ENCODE measurements around the gene AP1B1.
"Not testable (repeated sequence)": the region's sequence is repeated elsewhere in the genome, so short reads cannot be mapped to it uniquely, and the experiment has no call there.

The AP1B1 gene

DNA sequence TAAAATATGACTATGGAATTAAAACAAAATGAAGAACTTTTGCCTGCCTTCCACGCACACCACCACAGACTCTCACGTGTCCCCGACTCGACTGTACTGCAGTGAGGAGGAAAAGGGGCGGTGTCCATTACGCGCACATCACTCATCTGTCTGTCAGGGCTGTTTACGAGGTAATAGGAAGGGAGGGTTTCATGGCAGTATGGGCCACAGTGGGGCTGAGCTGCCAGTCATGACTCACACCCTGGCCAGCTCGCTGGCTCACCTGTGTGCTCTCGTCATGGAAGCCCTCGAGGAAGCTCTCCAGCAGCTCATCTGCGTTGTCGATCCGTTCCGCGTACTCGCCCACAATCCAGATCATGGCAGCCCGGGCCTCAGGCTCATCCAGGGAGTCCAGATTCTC lies 39.4 kb downstream of the AP1B1 start:
- no peak for DNase-seq (ENCODE audit: low read depth in 2 of 2)

GRCh38 chr22:29348041-29348440 lies 40.3 kb downstream of the AP1B1 start:
- no peak for DNase-seq (ENCODE audit: low read depth in 2 of 2)

GRCh38 chr22:29346659-29347058 lies 41.7 kb downstream of the AP1B1 start:
- no peak for DNase-seq (ENCODE audit: low read depth in 2 of 2)

DNA sequence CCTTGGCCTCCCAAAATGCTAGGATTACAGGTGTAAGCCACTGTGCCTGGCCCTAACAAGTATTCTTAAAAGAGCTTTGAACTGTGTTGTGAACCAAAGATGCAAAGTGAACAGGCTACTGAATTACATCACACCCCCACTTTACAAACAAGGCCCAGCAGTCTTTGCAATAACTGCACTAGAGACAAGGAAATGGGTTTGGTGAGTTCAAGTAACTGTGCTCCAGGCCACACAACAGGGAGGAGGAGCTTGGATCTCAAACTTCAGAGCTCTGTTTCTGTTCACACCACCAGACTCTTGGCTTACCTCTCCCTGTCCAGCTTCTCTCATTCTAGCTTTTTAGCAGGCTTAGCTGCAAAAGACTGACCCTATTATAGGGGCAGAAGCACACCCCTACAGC lies 42.4 kb downstream of the AP1B1 start:
- no peak for DNase-seq (ENCODE audit: low read depth in 2 of 2)

GRCh38 chr22:29344889-29345288 lies 43.5 kb downstream of the AP1B1 start:
- not testable (repeated sequence) for DNase-seq (ENCODE audit: low read depth in 2 of 2)

- DNase-seq (ENCODE audit: low read depth in 2 of 2), result no peak
Observed at GRCh38 chr22:29344137-29344536, 44.2 kb downstream of the AP1B1 start.

- no peak for DNase-seq (ENCODE audit: low read depth in 2 of 2)
Observed at GRCh38 chr22:29343313-29343805, 45.0 kb downstream of the AP1B1 start.

DNA sequence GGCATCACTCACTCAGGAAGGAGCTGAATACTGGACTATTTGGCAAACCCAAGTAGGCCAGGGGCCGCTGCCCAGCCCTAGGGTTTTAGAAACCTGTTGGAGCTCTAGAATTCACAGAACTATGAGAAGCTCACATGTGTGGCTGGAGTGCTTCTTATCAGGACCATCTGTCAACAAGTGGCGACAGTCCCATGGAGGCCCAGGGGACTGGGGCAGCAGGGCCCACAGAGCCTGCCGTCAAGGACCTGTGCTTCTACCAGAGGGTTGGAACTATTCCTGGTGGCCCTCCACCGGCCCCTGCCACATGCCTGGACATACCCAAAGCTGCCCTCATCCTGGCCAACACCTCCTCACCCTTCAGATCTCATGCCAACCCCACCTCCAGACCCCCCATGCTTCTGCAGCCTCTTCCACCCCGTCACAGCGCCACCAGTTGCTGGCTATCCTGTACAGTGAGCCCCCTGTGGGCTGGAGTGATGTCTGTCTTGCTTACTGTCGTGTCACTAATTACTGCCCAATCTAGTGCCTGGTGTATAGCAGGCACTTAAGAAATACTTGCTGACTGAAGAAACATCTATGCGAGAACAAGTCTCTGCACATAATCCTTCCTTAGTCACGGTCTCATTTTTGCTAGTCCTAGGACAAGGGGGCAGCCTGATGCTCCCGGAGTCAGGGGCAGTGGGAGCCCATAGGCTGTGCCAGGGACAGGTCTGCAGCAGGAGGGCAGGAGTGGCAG lies 45.6 kb downstream of the AP1B1 start:
- no peak for DNase-seq (ENCODE audit: low read depth in 2 of 2)

GRCh38 chr22:29342177-29342576 lies 46.2 kb downstream of the AP1B1 start:
- DNase-seq (ENCODE audit: low read depth in 2 of 2), result no peak

DNA sequence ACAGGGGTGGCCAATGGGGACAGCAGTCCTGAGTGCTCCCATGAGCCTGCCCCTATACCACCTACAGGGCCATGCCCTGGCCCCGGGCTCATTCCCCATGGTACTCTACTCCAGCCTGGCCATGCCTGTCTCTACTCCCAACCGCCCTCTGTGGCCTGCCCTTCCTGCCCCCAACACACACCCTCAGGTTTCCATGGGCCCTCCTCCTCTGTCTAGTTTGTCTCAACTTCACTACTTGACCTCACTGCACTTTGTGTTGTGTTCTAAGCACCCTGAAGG lies 46.6 kb downstream of the AP1B1 start:
- DNase-seq (ENCODE audit: low read depth in 2 of 2), result no peak

DNA sequence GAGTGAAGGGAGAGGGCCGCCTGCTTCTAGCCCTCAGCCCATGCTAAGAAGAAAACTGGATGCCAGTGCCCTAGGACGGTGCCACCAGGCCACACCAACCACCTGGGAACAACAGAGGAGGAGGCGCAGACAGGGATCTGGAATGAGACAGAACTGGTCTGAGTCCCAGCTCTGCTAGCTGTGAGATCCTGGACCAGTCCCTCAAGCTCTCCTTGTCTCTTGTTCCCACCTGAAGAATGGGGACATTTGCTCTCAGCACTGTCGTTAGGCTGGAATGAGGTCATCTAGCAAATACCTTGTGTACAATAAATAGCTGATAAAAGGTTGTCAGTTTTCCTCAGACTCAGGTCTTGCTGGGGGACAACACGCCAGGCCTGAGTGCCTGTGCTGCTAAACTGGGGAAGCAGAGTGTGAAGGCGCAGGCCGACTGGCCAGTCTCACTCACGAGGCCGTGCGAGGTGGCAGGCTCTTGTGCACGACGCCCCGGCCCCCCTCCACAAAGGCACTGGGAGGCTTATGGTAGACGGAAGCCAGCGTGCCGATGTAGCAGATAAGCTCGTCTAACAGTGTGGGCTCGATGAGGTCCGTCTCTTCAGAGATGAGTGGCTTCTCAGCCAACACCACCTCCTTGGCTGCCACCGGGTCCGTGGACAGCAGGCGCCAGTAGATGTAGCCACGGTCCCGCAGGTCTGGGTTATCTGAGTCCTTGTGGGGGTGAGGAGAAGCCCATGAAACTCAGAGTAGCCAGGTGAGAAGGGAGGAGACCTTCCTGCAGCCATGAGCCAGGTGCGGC lies 47.1 kb downstream of the AP1B1 start:
- DNase-seq (ENCODE audit: low read depth in 2 of 2), result no peak

- DNase-seq (ENCODE audit: low read depth in 2 of 2), result no peak
Observed at GRCh38 chr22:29340566-29340965, 47.8 kb downstream of the AP1B1 start.

- DNase-seq (ENCODE audit: low read depth in 2 of 2), result no peak
Observed at GRCh38 chr22:29339381-29340235, 48.8 kb downstream of the AP1B1 start.

DNA sequence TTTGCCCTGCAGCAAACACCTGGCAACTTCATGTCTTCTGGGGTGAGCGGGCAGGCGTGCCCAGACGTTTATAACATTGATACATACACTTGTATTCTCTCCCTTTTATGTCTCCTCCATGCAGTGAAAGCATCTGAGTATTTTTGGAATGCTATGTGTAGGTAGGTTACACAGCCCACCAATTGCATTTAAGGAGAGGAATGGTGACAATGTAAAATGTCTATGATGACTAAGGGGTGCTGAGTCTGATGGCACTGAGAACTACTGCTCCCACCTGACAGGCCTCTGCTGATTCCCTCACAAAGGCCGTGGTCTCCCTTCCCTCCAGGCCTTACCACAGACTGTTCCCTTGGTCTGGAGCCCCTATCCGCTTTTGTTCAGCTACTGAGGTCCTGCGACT lies 50.0 kb downstream of the AP1B1 start:
- DNase-seq (ENCODE audit: low read depth in 2 of 2), result no peak

DNA sequence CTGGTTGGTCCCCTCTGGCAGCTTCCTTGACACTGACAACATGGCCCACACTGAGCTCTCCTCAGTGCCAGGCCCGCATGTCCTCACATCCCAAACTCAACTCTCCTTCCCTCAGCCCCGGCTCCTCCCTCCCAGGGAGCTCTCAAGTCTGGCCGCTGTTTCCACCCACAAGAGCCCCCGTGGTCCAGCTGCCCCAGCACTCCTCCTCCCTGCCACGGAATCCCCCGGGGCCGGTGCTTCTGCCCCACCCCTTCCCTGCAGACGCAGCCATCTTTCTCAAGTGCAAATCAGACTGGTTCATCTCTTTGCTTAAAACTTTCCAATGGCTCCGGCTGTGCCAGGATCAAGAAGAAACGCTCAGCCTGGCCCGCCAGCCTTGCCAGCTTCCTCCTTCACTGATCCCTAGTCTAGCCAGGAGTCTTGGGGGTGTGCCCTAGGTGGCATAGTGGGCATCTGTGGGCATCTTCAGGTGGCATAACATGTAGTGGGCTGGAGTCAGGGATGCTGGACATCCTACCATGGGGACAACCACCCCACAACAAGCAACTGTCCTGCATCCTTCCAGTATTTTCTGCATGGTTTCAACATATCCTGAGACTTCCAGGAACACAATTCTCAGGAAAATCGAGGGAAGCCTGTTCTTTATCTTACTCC lies 50.6 kb downstream of the AP1B1 start:
- no peak for DNase-seq (ENCODE audit: low read depth in 2 of 2)

- DNase-seq (ENCODE audit: low read depth in 2 of 2), result no peak
Observed at GRCh38 chr22:29336751-29337490, 51.4 kb downstream of the AP1B1 start.

DNA sequence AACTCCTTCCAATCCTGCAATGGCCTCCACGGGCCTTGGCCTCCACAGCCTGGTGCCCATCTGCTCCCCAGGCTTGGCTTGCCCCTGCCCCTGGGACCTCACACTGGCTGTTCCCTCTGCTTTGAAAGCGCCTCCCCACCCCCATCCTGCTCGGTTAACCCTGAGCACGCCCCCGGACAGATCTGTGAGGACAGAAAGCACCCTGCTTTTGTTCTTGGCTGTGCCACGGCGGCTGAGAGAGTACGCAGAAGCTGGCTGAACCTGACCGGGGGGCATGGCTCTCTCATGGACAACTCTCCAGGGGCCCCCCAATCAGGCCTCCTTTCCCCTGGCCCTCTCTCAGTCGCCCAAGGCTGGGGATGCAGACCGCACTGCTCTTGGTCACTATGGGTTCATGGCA lies 52.7 kb downstream of the AP1B1 start:
- no peak for DNase-seq (ENCODE audit: low read depth in 2 of 2)

DNA sequence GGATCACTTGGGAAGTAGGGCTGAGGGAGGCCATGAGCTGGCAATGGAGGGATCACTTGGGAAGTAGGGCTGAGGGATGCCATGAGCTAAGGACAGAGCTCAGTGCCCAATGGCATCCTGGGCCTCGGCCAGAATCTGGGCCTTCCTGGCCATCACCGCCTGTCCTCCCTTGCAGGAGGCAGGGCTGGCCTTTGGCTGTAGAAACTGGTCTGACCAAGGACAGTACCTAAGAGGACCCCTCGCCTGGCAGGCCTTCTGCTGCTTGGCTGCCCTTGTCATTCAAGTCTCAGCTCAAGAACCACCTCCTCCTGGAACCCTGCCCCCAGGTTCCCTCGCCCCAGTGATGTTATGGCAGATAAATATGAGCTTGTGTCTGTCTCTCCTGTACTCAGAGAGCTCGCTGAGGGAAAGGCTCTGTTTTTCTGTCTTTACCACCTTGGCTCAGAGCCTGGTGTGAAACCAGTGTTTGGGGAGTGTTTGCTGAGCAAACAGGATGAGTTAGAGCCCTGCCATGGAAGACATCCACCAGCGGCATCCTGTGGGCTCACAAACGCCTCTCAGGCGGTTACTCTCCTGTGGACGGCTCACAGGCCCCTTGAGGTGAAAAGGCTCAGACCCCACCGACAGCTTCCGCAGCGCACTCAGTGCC lies 53.5 kb downstream of the AP1B1 start:
- DNase-seq (ENCODE audit: low read depth in 2 of 2), result no peak

GRCh38 chr22:29334148-29334547 lies 54.2 kb downstream of the AP1B1 start:
- no peak for DNase-seq (ENCODE audit: low read depth in 2 of 2)

DNA sequence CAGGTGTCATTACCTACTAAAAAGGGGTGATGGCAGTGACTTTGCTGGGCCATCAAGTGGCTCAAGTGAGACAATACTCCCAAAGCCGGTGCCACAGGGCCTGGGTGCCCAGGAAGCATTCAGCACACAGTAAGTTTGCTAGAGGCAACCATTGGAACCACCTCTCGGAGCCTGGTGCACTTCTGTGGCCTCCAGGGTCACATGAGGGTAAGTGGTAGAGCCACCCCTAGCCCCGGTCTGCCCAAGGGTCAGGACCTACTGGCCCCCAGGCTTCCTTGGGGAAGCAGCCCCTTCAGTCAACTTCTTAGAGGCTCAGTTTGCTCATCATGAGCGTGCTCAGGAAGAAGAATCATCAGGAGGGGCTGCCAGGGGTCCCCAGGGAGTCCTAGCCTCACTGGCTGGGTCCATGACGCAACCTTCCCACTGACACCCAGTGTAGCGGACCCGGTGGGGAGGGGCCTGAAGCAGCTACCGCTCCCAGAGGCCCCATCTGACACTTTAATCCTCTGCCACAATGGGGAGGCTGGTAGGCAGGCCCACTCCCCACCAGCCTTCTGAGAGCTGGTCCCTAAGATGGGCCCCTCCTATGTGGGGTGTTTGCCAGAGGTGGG lies 55.4 kb downstream of the AP1B1 start:
- DNase-seq (ENCODE audit: low read depth in 2 of 2), result no peak
